NCI-H2227 treated with DMSO at 0.1 percent for 48 hours (cell line): ENCODE measurements around the gene P2RY8.
"Not testable (repeated sequence)": the region's sequence is repeated elsewhere in the genome, so short reads cannot be mapped to it uniquely, and the experiment has no call there.

ENCODE experiments used
- DNase-seq: peaks from one replicate; lab custom pipeline; 2025; lab: John Stamatoyannopoulos, UW

P2RY8 gene

GRCh38 chrX:1464971-1465285, 72.1 kb downstream of the P2RY8 start:
- no peak for DNase-seq

- DNase-seq, result no peak
These were observed 72.7 kb downstream of the P2RY8 start for GRCh38 chrX:1464041-1464970.

- no peak for DNase-seq
These were observed 73.4 kb downstream of the P2RY8 start for GRCh38 chrX:1463581-1463980.

GRCh38 chrX:1462596-1463251, 74.3 kb downstream of the P2RY8 start:
- no peak for DNase-seq

- no peak for DNase-seq
These were observed 74.9 kb downstream of the P2RY8 start for GRCh38 chrX:1462110-1462509.

GRCh38 chrX:1455948-1456280, 81.1 kb downstream of the P2RY8 start:
- no peak for DNase-seq

- DNase-seq, result no peak
These were observed 82.8 kb downstream of the P2RY8 start for GRCh38 chrX:1453951-1454785.

GRCh38 chrX:1453395-1453783, 83.6 kb downstream of the P2RY8 start:
- DNase-seq, result no peak

- DNase-seq, result no peak
These were observed 84.2 kb downstream of the P2RY8 start, which contains the start of gene ASMTL for GRCh38 chrX:1452516-1453394. Gene ASMTL (minus strand): TSS chrX:1452909. CDS start chrX:1452840, 69 bp downstream.

GRCh38 chrX:1451661-1452515, 85.1 kb downstream of the P2RY8 start:
- no peak for DNase-seq

GRCh38 chrX:1451251-1451660, 85.7 kb downstream of the P2RY8 start:
- no peak for DNase-seq

- DNase-seq, result no peak
These were observed 86.4 kb downstream of the P2RY8 start for GRCh38 chrX:1450361-1451161.

- DNase-seq, result no peak
These were observed 87.2 kb downstream of the P2RY8 start for GRCh38 chrX:1449823-1450149.

- no peak for DNase-seq
These were observed 87.8 kb downstream of the P2RY8 start for GRCh38 chrX:1449036-1449822.

- not testable (repeated sequence) for DNase-seq
These were observed 88.4 kb downstream of the P2RY8 start for GRCh38 chrX:1448573-1449001.

GRCh38 chrX:1447969-1448572, 88.9 kb downstream of the P2RY8 start:
- DNase-seq, result not testable (repeated sequence)

- DNase-seq, result not testable (repeated sequence)
These were observed 89.7 kb downstream of the P2RY8 start for GRCh38 chrX:1446984-1447968.
